GM23338 (cell line): ENCODE measurements around the gene SIVA1.
"Not testable (repeated sequence)": the region's sequence is repeated elsewhere in the genome, so short reads cannot be mapped to it uniquely, and the experiment has no call there.

Experiments
- ETS1 ChIP-seq: IDR thresholded peaks from 2 replicates; pipeline ENCODE4 v1.6.1; 2016; ENCODE audit warnings: antibody characterized with exemption
- EZH2 ChIP-seq: fragments of 200-600 bp; sonication (generic); IDR thresholded peaks from one replicate; pipeline ENCODE4 v1.8.0; 2017; ENCODE audit warnings: antibody characterized with exemption, mild to moderate bottlenecking, low read depth; ENCODE audit not compliant: unreplicated experiment
- EZH2phosphoT487 ChIP-seq: fragments of 200-600 bp; sonication (generic); IDR thresholded peaks from one replicate; pipeline ENCODE4 v1.8.1; 2018; ENCODE audit warnings: antibody characterized with exemption; ENCODE audit not compliant: unreplicated experiment
- NANOG ChIP-seq: IDR thresholded peaks from 2 replicates; pipeline ENCODE4 v1.6.1; 2016; ENCODE audit warnings: antibody characterized with exemption, borderline replicate concordance
- POLR2AphosphoS5 ChIP-seq: IDR thresholded peaks from 2 replicates; pipeline ENCODE4 v1.6.1; 2016; ENCODE audit warnings: antibody characterized with exemption, low read depth
- STAT1 ChIP-seq: IDR thresholded peaks from one replicate; pipeline ENCODE4 v1.6.1; 2016; ENCODE audit warnings: antibody characterized with exemption; ENCODE audit not compliant: unreplicated experiment
- ZNF114 ChIP-seq: fragments of 250-450 bp; sonication (Bioruptor Pico); IDR thresholded peaks from 2 replicates; pipeline ENCODE4 v1.5.0; 2020; ENCODE audit warnings: mild to moderate bottlenecking, moderate library complexity
- TF ChIP-seq, protein P1 (sequence below), 2 experiments: fragments of 200-600 bp in 1 of 2; sonication (generic) in 1 of 2; conservative IDR thresholded peaks; 2 replicates each; pipeline versions ENCODE4 v1.5.1 to v1.6.1; 2016 to 2017; ENCODE audit warnings: antibody characterized with exemption in 2 of 2, low read depth in 2 of 2, mild to moderate bottlenecking in 2 of 2, moderate library complexity in 1 of 2
- TF ChIP-seq, protein P2 (sequence below): IDR thresholded peaks from one replicate; pipeline ENCODE4 v1.6.1; 2018; ENCODE audit warnings: antibody characterized with exemption; ENCODE audit not compliant: unreplicated experiment

GRCh38 chr14:104750753-104751057 is 2.2 kb upstream of the SIVA1 start:
- TF ChIP-seq, protein P1, sequence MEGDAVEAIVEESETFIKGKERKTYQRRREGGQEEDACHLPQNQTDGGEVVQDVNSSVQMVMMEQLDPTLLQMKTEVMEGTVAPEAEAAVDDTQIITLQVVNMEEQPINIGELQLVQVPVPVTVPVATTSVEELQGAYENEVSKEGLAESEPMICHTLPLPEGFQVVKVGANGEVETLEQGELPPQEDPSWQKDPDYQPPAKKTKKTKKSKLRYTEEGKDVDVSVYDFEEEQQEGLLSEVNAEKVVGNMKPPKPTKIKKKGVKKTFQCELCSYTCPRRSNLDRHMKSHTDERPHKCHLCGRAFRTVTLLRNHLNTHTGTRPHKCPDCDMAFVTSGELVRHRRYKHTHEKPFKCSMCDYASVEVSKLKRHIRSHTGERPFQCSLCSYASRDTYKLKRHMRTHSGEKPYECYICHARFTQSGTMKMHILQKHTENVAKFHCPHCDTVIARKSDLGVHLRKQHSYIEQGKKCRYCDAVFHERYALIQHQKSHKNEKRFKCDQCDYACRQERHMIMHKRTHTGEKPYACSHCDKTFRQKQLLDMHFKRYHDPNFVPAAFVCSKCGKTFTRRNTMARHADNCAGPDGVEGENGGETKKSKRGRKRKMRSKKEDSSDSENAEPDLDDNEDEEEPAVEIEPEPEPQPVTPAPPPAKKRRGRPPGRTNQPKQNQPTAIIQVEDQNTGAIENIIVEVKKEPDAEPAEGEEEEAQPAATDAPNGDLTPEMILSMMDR (conservative IDR thresholded peaks at IDR 0.05; ENCODE audit: low read depth in 2 of 2), result not testable (repeated sequence)
- TF ChIP-seq, protein P2, sequence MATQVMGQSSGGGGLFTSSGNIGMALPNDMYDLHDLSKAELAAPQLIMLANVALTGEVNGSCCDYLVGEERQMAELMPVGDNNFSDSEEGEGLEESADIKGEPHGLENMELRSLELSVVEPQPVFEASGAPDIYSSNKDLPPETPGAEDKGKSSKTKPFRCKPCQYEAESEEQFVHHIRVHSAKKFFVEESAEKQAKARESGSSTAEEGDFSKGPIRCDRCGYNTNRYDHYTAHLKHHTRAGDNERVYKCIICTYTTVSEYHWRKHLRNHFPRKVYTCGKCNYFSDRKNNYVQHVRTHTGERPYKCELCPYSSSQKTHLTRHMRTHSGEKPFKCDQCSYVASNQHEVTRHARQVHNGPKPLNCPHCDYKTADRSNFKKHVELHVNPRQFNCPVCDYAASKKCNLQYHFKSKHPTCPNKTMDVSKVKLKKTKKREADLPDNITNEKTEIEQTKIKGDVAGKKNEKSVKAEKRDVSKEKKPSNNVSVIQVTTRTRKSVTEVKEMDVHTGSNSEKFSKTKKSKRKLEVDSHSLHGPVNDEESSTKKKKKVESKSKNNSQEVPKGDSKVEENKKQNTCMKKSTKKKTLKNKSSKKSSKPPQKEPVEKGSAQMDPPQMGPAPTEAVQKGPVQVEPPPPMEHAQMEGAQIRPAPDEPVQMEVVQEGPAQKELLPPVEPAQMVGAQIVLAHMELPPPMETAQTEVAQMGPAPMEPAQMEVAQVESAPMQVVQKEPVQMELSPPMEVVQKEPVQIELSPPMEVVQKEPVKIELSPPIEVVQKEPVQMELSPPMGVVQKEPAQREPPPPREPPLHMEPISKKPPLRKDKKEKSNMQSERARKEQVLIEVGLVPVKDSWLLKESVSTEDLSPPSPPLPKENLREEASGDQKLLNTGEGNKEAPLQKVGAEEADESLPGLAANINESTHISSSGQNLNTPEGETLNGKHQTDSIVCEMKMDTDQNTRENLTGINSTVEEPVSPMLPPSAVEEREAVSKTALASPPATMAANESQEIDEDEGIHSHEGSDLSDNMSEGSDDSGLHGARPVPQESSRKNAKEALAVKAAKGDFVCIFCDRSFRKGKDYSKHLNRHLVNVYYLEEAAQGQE, result not testable (repeated sequence)
- TF ChIP-seq STAT1; EZH2; ZNF114 (CRISPR knock-in tag); POLR2AphosphoS5; NANOG; EZH2phosphoT487; ETS1: not testable (repeated sequence)
